SIG-M5 treated with dmso at 0.1 percent for 504 hours (cell line): ENCODE results near the gene PVR.
"Not testable (repeated sequence)": the region's sequence is repeated elsewhere in the genome, so short reads cannot be mapped to it uniquely, and the experiment has no call there.

Experiments
- DNase-seq: peaks from one replicate; lab custom pipeline; 2025; ENCODE audit not compliant: unreplicated experiment; lab: John Stamatoyannopoulos, UW

The PVR gene

GRCh38 chr19:44694184-44694579 is 50.5 kb downstream of the PVR start:
- DNase-seq = no peak

GRCh38 chr19:44696939-44697669 is 53.4 kb downstream of the PVR start:
- DNase-seq = no peak

GRCh38 chr19:44697670-44698034 is 53.9 kb downstream of the PVR start:
- no peak for DNase-seq

- DNase-seq = no peak
Observed at GRCh38 chr19:44698492-44699201, 54.9 kb downstream of the PVR start, which contains the start of gene CEACAM16. Gene CEACAM16, plus strand, starts transcription at chr19:44699151. Its CDS starts 2,306 bp downstream, at chr19:44701457.

GRCh38 chr19:44700547-44700946 is 56.8 kb downstream of the PVR start:
- DNase-seq = no peak

- no peak for DNase-seq
Observed at GRCh38 chr19:44701228-44701627, 57.5 kb downstream of the PVR start.

- DNase-seq = no peak
Observed at GRCh38 chr19:44702551-44703176, 59.0 kb downstream of the PVR start.

- no peak for DNase-seq
Observed at GRCh38 chr19:44703336-44704078, 59.8 kb downstream of the PVR start.

- no peak for DNase-seq
Observed at GRCh38 chr19:44704982-44705381, 61.3 kb downstream of the PVR start.

GRCh38 chr19:44705502-44706010 is 61.8 kb downstream of the PVR start:
- DNase-seq = no peak

- no peak for DNase-seq
Observed at GRCh38 chr19:44706506-44707236, 63.0 kb downstream of the PVR start.

GRCh38 chr19:44707794-44708193 is 64.1 kb downstream of the PVR start:
- DNase-seq = no peak

- no peak for DNase-seq
Observed at GRCh38 chr19:44708940-44709339, 65.2 kb downstream of the PVR start.

GRCh38 chr19:44709434-44710266 is 65.9 kb downstream of the PVR start:
- DNase-seq = not testable (repeated sequence)

- DNase-seq = no peak
Observed at GRCh38 chr19:44710483-44710882, 66.8 kb downstream of the PVR start.

- DNase-seq = peak; percentile 63
Observed at GRCh38 chr19:44712864-44713515, 69.3 kb downstream of the PVR start.
